ENCODE measurements around the gene LSM3. TPM values are rescaled to one million over a fixed set of nuclear protein-coding genes. Genes with fewer than 3 reads are reported as not detected.

Gene LSM3
- total RNA-seq, 1 experiment from 2014 or later, result 17.7 TPM

DNA sequence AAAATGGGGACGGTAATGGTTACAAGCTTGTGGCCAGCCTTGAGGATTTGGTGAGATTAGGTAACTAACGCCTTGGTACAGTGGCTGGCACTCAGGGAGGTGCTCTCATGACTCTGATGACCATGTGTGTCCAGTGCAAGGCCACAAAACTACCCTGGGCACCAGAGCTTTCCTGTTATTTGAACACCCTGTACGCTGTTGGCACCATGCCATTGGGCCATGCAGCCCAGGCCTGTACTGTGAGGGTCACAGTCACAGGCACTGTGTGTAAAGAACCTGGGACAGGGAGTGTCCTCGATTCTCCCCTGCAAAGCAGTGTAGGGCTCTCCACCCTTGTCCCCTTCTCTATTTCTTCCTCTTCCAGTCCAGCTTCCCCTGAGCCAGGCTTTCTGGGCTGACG is 47.5 kb upstream of the LSM3 start:
- TF ChIP-seq, protein P1, sequence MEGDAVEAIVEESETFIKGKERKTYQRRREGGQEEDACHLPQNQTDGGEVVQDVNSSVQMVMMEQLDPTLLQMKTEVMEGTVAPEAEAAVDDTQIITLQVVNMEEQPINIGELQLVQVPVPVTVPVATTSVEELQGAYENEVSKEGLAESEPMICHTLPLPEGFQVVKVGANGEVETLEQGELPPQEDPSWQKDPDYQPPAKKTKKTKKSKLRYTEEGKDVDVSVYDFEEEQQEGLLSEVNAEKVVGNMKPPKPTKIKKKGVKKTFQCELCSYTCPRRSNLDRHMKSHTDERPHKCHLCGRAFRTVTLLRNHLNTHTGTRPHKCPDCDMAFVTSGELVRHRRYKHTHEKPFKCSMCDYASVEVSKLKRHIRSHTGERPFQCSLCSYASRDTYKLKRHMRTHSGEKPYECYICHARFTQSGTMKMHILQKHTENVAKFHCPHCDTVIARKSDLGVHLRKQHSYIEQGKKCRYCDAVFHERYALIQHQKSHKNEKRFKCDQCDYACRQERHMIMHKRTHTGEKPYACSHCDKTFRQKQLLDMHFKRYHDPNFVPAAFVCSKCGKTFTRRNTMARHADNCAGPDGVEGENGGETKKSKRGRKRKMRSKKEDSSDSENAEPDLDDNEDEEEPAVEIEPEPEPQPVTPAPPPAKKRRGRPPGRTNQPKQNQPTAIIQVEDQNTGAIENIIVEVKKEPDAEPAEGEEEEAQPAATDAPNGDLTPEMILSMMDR (IDR thresholded peaks at IDR 0.05; ENCODE audit: unreplicated experiment), result no peak
- Mint-ChIP-seq H3K4me3 (ENCODE audit: low read depth, unreplicated experiment) (no peak overlapping the region), H3K27ac (ENCODE audit: unreplicated experiment) (no peak overlapping the region), H3K27me3 (ENCODE audit: unreplicated experiment) (no peaks in the 10 kb centered on the region), H3K9me3 (ENCODE audit: low read depth, unreplicated experiment) (no peaks in the 10 kb centered on the region), H3K36me3 (ENCODE audit: insufficient read depth, unreplicated experiment) (peaks cover 43% of the 10 kb centered on the region), H3K4me1 (ENCODE audit: low read depth, unreplicated experiment) (peaks cover 14% of the 10 kb centered on the region)
- no peak for DNase-seq
- CTCF ChIA-PET, result no interaction called here
- no TSS peak for BruUV-seq (replicated peaks)
- intact Hi-C loops (cut with micrococcal nuclease; ENCODE audit: unreplicated experiment), result no loop called here

DNA sequence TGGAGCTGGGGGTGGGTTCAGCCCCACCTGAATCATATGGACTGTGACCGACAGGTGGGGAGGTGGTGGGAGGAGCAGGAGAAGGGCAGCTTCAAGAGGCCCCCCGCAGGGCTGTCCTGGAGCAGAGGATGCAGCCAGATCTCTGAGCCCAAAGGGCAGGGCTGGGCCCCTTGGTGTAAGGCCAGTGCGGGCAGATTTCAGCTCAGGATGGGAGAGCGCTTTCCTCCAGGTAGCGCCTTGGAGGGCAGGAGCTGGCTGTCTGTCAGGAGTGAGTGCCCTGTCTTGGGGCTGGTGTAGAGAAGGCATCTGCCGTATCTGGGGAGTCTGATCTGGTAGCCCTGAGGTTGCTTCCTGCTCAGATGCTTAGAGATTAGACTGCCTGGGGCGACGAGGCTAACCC is 46.5 kb upstream of the LSM3 start:
- H3K36me3 Mint-ChIP-seq (ENCODE audit: insufficient read depth, unreplicated experiment), result peaks cover 45% of the 10 kb centered on the region
- no peak overlapping the region for H3K27ac Mint-ChIP-seq (ENCODE audit: unreplicated experiment)
- H3K4me3 Mint-ChIP-seq (ENCODE audit: low read depth, unreplicated experiment), result no peak overlapping the region
- H3K4me1 Mint-ChIP-seq (ENCODE audit: low read depth, unreplicated experiment), result peaks cover 6% of the 10 kb centered on the region
- H3K9me3 Mint-ChIP-seq (ENCODE audit: low read depth, unreplicated experiment), result no peaks in the 10 kb centered on the region
- no TSS peak for BruUV-seq (replicated peaks)
- DNase-seq, result no peak
- TF ChIP-seq, protein P1 (IDR thresholded peaks at IDR 0.05; ENCODE audit: unreplicated experiment), result no peak
- CTCF ChIA-PET, result no interaction called here
- intact Hi-C loops (cut with micrococcal nuclease; ENCODE audit: unreplicated experiment), result no loop called here
- H3K27me3 Mint-ChIP-seq (ENCODE audit: unreplicated experiment), result no peaks in the 10 kb centered on the region

DNA sequence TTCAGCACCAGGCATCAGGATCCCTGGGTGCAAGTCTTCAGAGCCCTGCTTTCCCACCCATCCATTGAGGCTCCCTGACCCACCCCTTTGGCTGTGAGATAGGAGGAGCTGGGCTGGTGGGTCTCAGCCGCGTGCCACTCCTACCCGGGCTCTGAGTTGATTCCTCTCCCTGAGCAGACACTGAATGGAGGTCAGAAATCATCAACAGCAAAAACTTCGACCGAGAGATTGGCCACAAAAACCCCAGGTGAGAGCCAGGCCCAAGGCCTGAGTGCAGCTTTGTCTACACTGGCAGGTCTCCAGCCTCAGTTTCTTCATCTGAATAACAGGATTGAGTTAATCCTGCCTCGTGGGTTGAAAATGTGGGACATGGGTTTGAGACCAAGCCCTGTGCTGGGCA is 45.9 kb upstream of the LSM3 start:
- Mint-ChIP-seq H3K36me3 (ENCODE audit: insufficient read depth, unreplicated experiment) (peaks cover 45% of the 10 kb centered on the region), H3K27me3 (ENCODE audit: unreplicated experiment) (no peaks in the 10 kb centered on the region), H3K9me3 (ENCODE audit: low read depth, unreplicated experiment) (no peaks in the 10 kb centered on the region), H3K4me1 (ENCODE audit: low read depth, unreplicated experiment) (peaks cover under 1% of the 10 kb centered on the region), H3K4me3 (ENCODE audit: low read depth, unreplicated experiment) (no peak overlapping the region), H3K27ac (ENCODE audit: unreplicated experiment) (no peak overlapping the region)
- DNase-seq, result no peak
- intact Hi-C loops (cut with micrococcal nuclease; ENCODE audit: unreplicated experiment), result no loop called here
- CTCF ChIA-PET, result no interaction called here
- BruUV-seq (replicated peaks), result no TSS peak
- TF ChIP-seq, protein P1 (IDR thresholded peaks at IDR 0.05; ENCODE audit: unreplicated experiment), result no peak

DNA sequence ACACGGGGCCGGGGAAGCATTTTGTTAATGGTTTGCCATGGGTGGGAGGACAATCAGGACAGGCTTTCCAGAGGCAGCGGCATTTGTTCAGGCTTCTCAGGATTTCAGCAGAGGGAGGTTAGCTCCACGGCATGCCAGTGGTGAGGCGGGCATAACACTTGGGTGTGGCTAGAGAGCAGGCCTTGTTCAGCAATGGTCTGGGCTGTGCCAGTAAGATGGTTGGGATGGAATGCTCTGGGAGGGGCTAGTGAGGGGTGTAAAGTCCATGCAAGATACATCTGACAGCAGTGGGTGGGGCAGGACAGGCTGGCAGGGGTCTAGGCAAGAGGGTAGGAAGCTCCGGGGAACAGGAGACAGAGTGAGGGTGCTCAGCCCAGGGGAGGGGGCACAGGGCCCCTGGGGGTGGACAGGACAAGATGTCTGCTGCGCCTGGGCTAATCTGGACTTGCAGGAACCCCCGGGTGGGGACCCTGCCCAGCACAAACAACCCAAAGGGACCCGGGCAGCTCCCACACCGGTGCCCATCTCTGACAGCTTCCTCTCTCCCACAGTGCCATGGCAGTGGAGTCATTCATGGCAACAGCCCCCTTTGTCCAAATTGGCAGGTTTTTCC is 45.3 kb upstream of the LSM3 start:
- Mint-ChIP-seq H3K27ac (ENCODE audit: unreplicated experiment) (no peak overlapping the region), H3K27me3 (ENCODE audit: unreplicated experiment) (no peaks in the 10 kb centered on the region), H3K4me1 (ENCODE audit: low read depth, unreplicated experiment) (no peaks in the 10 kb centered on the region), H3K9me3 (ENCODE audit: low read depth, unreplicated experiment) (no peaks in the 10 kb centered on the region), H3K36me3 (ENCODE audit: insufficient read depth, unreplicated experiment) (peaks cover 47% of the 10 kb centered on the region), H3K4me3 (ENCODE audit: low read depth, unreplicated experiment) (no peak overlapping the region)
- intact Hi-C loops (cut with micrococcal nuclease; ENCODE audit: unreplicated experiment), result no loop called here
- DNase-seq, result no peak
- BruUV-seq (replicated peaks), result no TSS peak
- TF ChIP-seq, protein P1 (IDR thresholded peaks at IDR 0.05; ENCODE audit: unreplicated experiment), result no peak
- CTCF ChIA-PET, result interaction anchor here (1.3 kb wide), 1 partner anchor 9 kb away, joined by 4 read pairs; the partner anchor contains the start of genes CHCHD4 and TMEM43

Measured in Calu3 (cell line).